IMR-90 (cell line): ENCODE data around the gene CCDC71. TPM values are rescaled to one million over a fixed set of nuclear protein-coding genes. Genes with fewer than 3 reads are reported as not detected.
A peak's percentile ranks its signal among the peaks of the same experiment; 100 is the strongest.

Source experiments
- ATAC-seq: fragments of 200-7000 bp; cut with Tn5 transposase; 2 replicates; pipeline ENCODE4 v1.9.1; 2020; ENCODE audit warnings: low read depth, mild to moderate bottlenecking, moderate library complexity
- BruUV-seq: library from RNA; stranded (reverse); fragments of 400-500 nt; replicated peaks from 2 replicates; lab custom pipeline; 2021; lab: Mats Ljungman, UMichigan
- CTCF ChIA-PET: fragments of 300-600 bp; formaldehyde crosslinking; extraction: SDS; loops from one replicate; lab custom pipeline; 2021; ENCODE audit warnings: antibody characterized with exemption; lab: Yijun Ruan, JAX
- POLR2A ChIA-PET: fragments of 300-600 bp; sonication (Branson Sonifier 250); formaldehyde crosslinking; loops from one replicate; lab custom pipeline; 2022; ENCODE audit warnings: antibody characterized with exemption; ENCODE audit not compliant: unreplicated experiment; lab: Charles Lee
- DNase-seq: peaks from one replicate; pipeline ENCODE4 v3.0.0; 2013
- H2AFZ ChIP-seq: replicated peaks from 2 replicates; pipeline ENCODE3; 2013; ENCODE audit warnings: low read length, mild to moderate bottlenecking; ENCODE audit not compliant: poor library complexity
- H2AK5ac ChIP-seq: 2 replicates; pipeline ENCODE4 v1.6.1; 2013; ENCODE audit warnings: low read depth, low read length, inconsistent platforms
- H2AK9ac ChIP-seq: replicated peaks from 2 replicates; pipeline ENCODE3; 2013; ENCODE audit warnings: mild to moderate bottlenecking, low read depth, low read length, moderate library complexity; ENCODE audit not compliant: poor library complexity
- H2BK120ac ChIP-seq: 2 replicates; pipeline ENCODE4 v1.6.1; 2013; ENCODE audit warnings: low read depth, low read length, inconsistent platforms
- H2BK15ac ChIP-seq: 3 replicates; pipeline ENCODE4 v1.6.1; 2013; ENCODE audit warnings: low read depth, low read length, inconsistent platforms
- H2BK20ac ChIP-seq: 2 replicates; pipeline ENCODE4 v1.6.1; 2013; ENCODE audit warnings: low read depth, mild to moderate bottlenecking, inconsistent platforms, low read length, moderate library complexity
- H2BK5ac ChIP-seq: 2 replicates; pipeline ENCODE4 v1.6.1; 2013; ENCODE audit warnings: mild to moderate bottlenecking, low read depth, low read length, inconsistent platforms; ENCODE audit not compliant: poor library complexity, severe bottlenecking
- H3K14ac ChIP-seq: replicated peaks from 2 replicates; pipeline ENCODE4 v1.6.1; 2013; ENCODE audit warnings: low read depth, low read length, inconsistent platforms
- H3K18ac ChIP-seq: 2 replicates; pipeline ENCODE4 v1.6.1; 2013; ENCODE audit warnings: low read depth, low read length, control low read depth
- H3K23ac ChIP-seq: 2 replicates; pipeline ENCODE4 v1.6.1; 2013; ENCODE audit warnings: low read depth, low read length, inconsistent platforms
- H3K27ac ChIP-seq: 2 replicates; pipeline ENCODE4 v1.5.1; 2013; ENCODE audit warnings: mild to moderate bottlenecking, control low read depth, low read length; ENCODE audit not compliant: insufficient read depth
- H3K27me3 ChIP-seq: 2 replicates; pipeline ENCODE4 v1.6.1; 2013; ENCODE audit warnings: low read length; ENCODE audit not compliant: control insufficient read depth, insufficient read depth
- H3K36me3 ChIP-seq: 2 replicates; pipeline ENCODE4 v1.6.1; 2013; ENCODE audit warnings: low read length, mixed read lengths; ENCODE audit not compliant: control insufficient read depth, insufficient read depth
- H3K4ac ChIP-seq: 2 replicates; pipeline ENCODE4 v1.6.1; 2013; ENCODE audit warnings: low read depth, low read length, inconsistent platforms
- H3K4me1 ChIP-seq: 2 replicates; pipeline ENCODE4 v1.6.1; 2013; ENCODE audit warnings: low read length, mixed read lengths; ENCODE audit not compliant: control insufficient read depth, insufficient read depth
- H3K4me2 ChIP-seq: 2 replicates; pipeline ENCODE4 v1.6.1; 2013; ENCODE audit warnings: low read depth, mild to moderate bottlenecking, control low read depth, low read length, moderate library complexity
- H3K4me3 ChIP-seq: 2 replicates; pipeline ENCODE4 v1.5.1; 2013; ENCODE audit warnings: low read depth, mild to moderate bottlenecking, control low read depth, low read length, moderate library complexity; ENCODE audit not compliant: insufficient read depth
- H3K56ac ChIP-seq: 2 replicates; pipeline ENCODE4 v1.6.1; 2013; ENCODE audit warnings: low read length, inconsistent platforms; ENCODE audit not compliant: insufficient read depth; ENCODE audit errors: extremely low read depth
- H3K79me1 ChIP-seq, 2 experiments: 2 replicates each; pipeline ENCODE4 v1.6.1; 2013; ENCODE audit warnings: low read length in 2 of 2, inconsistent platforms in 1 of 2, low read depth in 1 of 2
- H3K9ac ChIP-seq: 2 replicates; pipeline ENCODE4 v1.6.1; 2013; ENCODE audit warnings: low read depth, low read length, control low read depth
- H3K9me1 ChIP-seq: 2 replicates; pipeline ENCODE4 v1.6.1; 2013; ENCODE audit warnings: low read length, inconsistent platforms; ENCODE audit not compliant: insufficient read depth
- H3K9me3 ChIP-seq: 2 replicates; pipeline ENCODE4 v1.6.1; 2013; ENCODE audit warnings: low read length; ENCODE audit not compliant: control insufficient read depth, insufficient read depth
- H4K20me1 ChIP-seq: 2 replicates; pipeline ENCODE4 v1.6.1; 2013; ENCODE audit warnings: low read length, inconsistent platforms; ENCODE audit not compliant: insufficient read depth
- H4K5ac ChIP-seq: 2 replicates; pipeline ENCODE4 v1.6.1; 2013; ENCODE audit warnings: mild to moderate bottlenecking, low read depth, low read length, control low read depth
- H4K8ac ChIP-seq, 2 experiments: 2 replicates each; pipeline ENCODE4 v1.6.1; 2013; ENCODE audit warnings: low read depth in 2 of 2, low read length in 2 of 2, control low read depth in 1 of 2, inconsistent platforms in 1 of 2
- H4K91ac ChIP-seq: 2 replicates; pipeline ENCODE4 v1.6.1; 2013; ENCODE audit warnings: low read depth, low read length, inconsistent platforms; ENCODE audit not compliant: insufficient read depth
- CEBPB ChIP-seq: IDR thresholded peaks from 2 replicates; pipeline ENCODE4 v1.6.1; 2012; ENCODE audit warnings: low read depth, low read length, improper control_type of control experiment
- FOS ChIP-seq: fragments of 150-350 bp; IDR thresholded peaks from 2 replicates; pipeline ENCODE4 v1.6.1; 2016; ENCODE audit warnings: low read depth, low read length
- MAFK ChIP-seq: IDR thresholded peaks from 2 replicates; pipeline ENCODE4 v1.6.1; 2012; ENCODE audit warnings: low read depth, low read length, improper control_type of control experiment
- MAZ ChIP-seq: IDR thresholded peaks from 2 replicates; pipeline ENCODE4 v1.6.1; 2012; ENCODE audit warnings: low read depth, mild to moderate bottlenecking, low read length, improper control_type of control experiment, moderate library complexity, borderline replicate concordance
- MXI1 ChIP-seq: IDR thresholded peaks from 2 replicates; pipeline ENCODE4 v1.6.1; 2012; ENCODE audit warnings: low read depth, mild to moderate bottlenecking, low read length, moderate library complexity, borderline replicate concordance
- POLR2A ChIP-seq: IDR thresholded peaks from 2 replicates; pipeline ENCODE4 v1.6.1; 2012; ENCODE audit warnings: mild to moderate bottlenecking, low read depth, low read length
- RCOR1 ChIP-seq: IDR thresholded peaks from 2 replicates; pipeline ENCODE4 v1.6.1; 2012; ENCODE audit warnings: mild to moderate bottlenecking, low read length, improper control_type of control experiment; ENCODE audit not compliant: insufficient replicate concordance
- SMC3 ChIP-seq: fragments of 150-350 bp; IDR thresholded peaks from 2 replicates; pipeline ENCODE4 v1.6.1; 2016; ENCODE audit warnings: low read depth, mild to moderate bottlenecking, antibody characterized with exemption, low read length, moderate library complexity
- WGBS, 2 experiments: methylation state at CpG; one replicate each; pipeline versions ENCODE4 v1.1.5 to v1.1.7; 2013; ENCODE audit warnings: missing lambda C conversion rate in 2 of 2; ENCODE audit not compliant: insufficient read length in 1 of 2; ENCODE audit errors: extremely low coverage in 2 of 2; 5-methylcytosine and 5-hydroxymethylcytosine counted together
- dilution Hi-C: fragments of 300-500 bp; cut with HindIII; formaldehyde crosslinking; loops from one replicate; pipeline ENCODE4 v1.14.3; 2018; ENCODE audit warnings: low sequenced_read_pairs; ENCODE audit not compliant: unreplicated experiment
- in situ Hi-C: fragments of 300-500 bp; cut with MboI; formaldehyde crosslinking; loops from 3 replicates; pipeline ENCODE4 v1.14.3; 2019; ENCODE audit warnings: low sequenced_read_pairs, inconsistent platforms, mixed read lengths
- intact Hi-C: fragments of 100-400 bp; cut with micrococcal nuclease; formaldehyde crosslinking; loops from 2 replicates; pipeline ENCODE4 v1.10.0; 2022
- polyA plus RNA-seq, 3 experiments: library from polyadenylated mRNA; depleted of rRNA; stranded (reverse); fragments of >200 nt; gene quantifications; 2 replicates each; pipeline ENCODE4 v1.2.3, GENCODE V29; 2012; ENCODE audit warnings: low replicate concordance in 1 of 3
- total RNA-seq: library from RNA; depleted of rRNA; stranded (reverse); fragments of >200 nt; gene quantifications from 2 replicates; pipeline ENCODE4 v1.2.3, GENCODE V29; 2012

CCDC71 gene
- total and polyA plus RNA-seq, 2 of the 4 experiments (the other 2 are of a cell fraction), result 29.4 to 35.9 TPM

- Histone ChIP-seq H3K4me2 (peak overlapping the region; percentile 66), H3K9ac (peak overlapping the region; percentile 96; the same call in 1 of the 2 replicates), H3K23ac (peak overlapping the region; percentile 81), H3K18ac (no peak overlapping the region), H3K56ac (peak overlapping the region; percentile 38; the same call in 1 of the 2 replicates), H3K4me1 (peaks cover 9% of the 10 kb centered on the region), H2BK15ac (no peak overlapping the region), H4K8ac (peak overlapping the region; percentile 83 to 97; a peak in 2 of 4 replicates), H3K9me1 (peaks cover 37% of the 10 kb centered on the region), H4K20me1 (peaks cover 12% of the 10 kb centered on the region), H3K9me3 (no peaks in the 10 kb centered on the region), H3K36me3 (peaks cover 42% of the 10 kb centered on the region), H3K27ac (peak overlapping the region; percentile 96; the same call in 1 of the 2 replicates), H2BK20ac (no peak overlapping the region), H2AFZ (peak overlapping the region; percentile 97), H4K91ac (0 out of 2 replicates have a peak overlapping the region, but pooled peaks have one; percentile 94), H2BK120ac (no peak overlapping the region), H3K79me1 (peaks cover 22 to 68% of the 10 kb centered on the region in 2 experiments), H2AK9ac (peak overlapping the region; percentile 99), H2BK5ac (peak overlapping the region; percentile 82), H3K4me3 (peak overlapping the region; percentile 68), H3K4ac (peak overlapping the region; percentile 97), H3K27me3 (no peaks in the 10 kb centered on the region), H3K14ac (peak overlapping the region; percentile 98), H2AK5ac (peak overlapping the region; percentile 96), H4K5ac (no peak overlapping the region)
- dilution Hi-C loops, result no loop called here
- in situ Hi-C loops, result no loop called here
- POLR2A ChIA-PET, result interaction anchor here (0.5 kb wide), 1 partner anchor 147 kb away, joined by 3 read pairs; no protein-coding TSS in a partner anchor
- ATAC-seq (no peak), DNase-seq (no peak)
- WGBS, 2 experiments, result 93% methylated on average over 3 of the region's 6 CpGs; no CpG with 5 or more reads in 1 of the 2 experiments
- intact Hi-C loops, result no loop called here
- BruUV-seq, result no TSS peak
- TF ChIP-seq RCOR1, result no peak
- TF ChIP-seq MAFK, result no peak
- TF ChIP-seq CEBPB, result no peak
- TF ChIP-seq POLR2A, result no peak
- no peak for TF ChIP-seq MXI1
- TF ChIP-seq SMC3, result no peak
- no peak for TF ChIP-seq FOS
- no peak for TF ChIP-seq MAZ
- CTCF ChIA-PET, result no interaction called here
Observed at GRCh38 chr3:49131576-49131975, 34.6 kb downstream of the CCDC71 start.
